GM23248 (cell line): Measurements from ENCODE around the gene RAPGEF3. TPM values are rescaled to one million over a fixed set of nuclear protein-coding genes. Genes with fewer than 3 reads are reported as not detected.

Experiments used
- DNase-seq: peaks from one replicate; pipeline ENCODE4 v3.0.0-alpha.2; 2015
- H2AFZ ChIP-seq: fragments of 200-600 bp; sonication (generic); 2 replicates; pipeline ENCODE4 v1.6.1; 2016; ENCODE audit warnings: antibody characterized with exemption
- H3F3A ChIP-seq: fragments of 200-600 bp; sonication (generic); 2 replicates; pipeline ENCODE4 v1.6.1; 2016; ENCODE audit warnings: mild to moderate bottlenecking, antibody characterized with exemption, mixed run types; ENCODE audit not compliant: insufficient read depth
- H3K27ac ChIP-seq: fragments of 200-600 bp; sonication (generic); 2 replicates; pipeline ENCODE4 v1.5.1; 2016; ENCODE audit warnings: mild to moderate bottlenecking
- H3K27me3 ChIP-seq: fragments of 200-600 bp; sonication (generic); replicated peaks from 2 replicates; pipeline ENCODE4 v1.6.1; 2016; ENCODE audit warnings: mild to moderate bottlenecking; ENCODE audit not compliant: insufficient read depth
- H3K36me3 ChIP-seq: fragments of 200-600 bp; sonication (generic); 2 replicates; pipeline ENCODE4 v1.6.1; 2016; ENCODE audit warnings: low read depth, mild to moderate bottlenecking
- H3K4me1 ChIP-seq: fragments of 200-600 bp; sonication (generic); 2 replicates; pipeline ENCODE4 v1.6.1; 2016; ENCODE audit warnings: mild to moderate bottlenecking; ENCODE audit not compliant: insufficient read depth
- H3K4me2 ChIP-seq: fragments of 200-600 bp; sonication (generic); one replicate; pipeline ENCODE4 v1.6.1; 2016; ENCODE audit warnings: mild to moderate bottlenecking; ENCODE audit not compliant: unreplicated experiment
- H3K4me3 ChIP-seq: fragments of 200-600 bp; sonication (generic); 2 replicates; pipeline ENCODE4 v1.5.1; 2016; ENCODE audit warnings: mild to moderate bottlenecking
- H3K79me2 ChIP-seq: fragments of 200-600 bp; sonication (generic); 2 replicates; pipeline ENCODE4 v1.6.1; 2016; ENCODE audit warnings: mild to moderate bottlenecking; ENCODE audit not compliant: insufficient read depth
- H3K9ac ChIP-seq: fragments of 200-600 bp; sonication (generic); 2 replicates; pipeline ENCODE4 v1.6.1; 2016; ENCODE audit warnings: mild to moderate bottlenecking
- H3K9me2 ChIP-seq: fragments of 200-600 bp; sonication (generic); 2 replicates; pipeline ENCODE4 v1.6.1; 2016; ENCODE audit warnings: mixed run types, mild to moderate bottlenecking, moderate library complexity; ENCODE audit not compliant: insufficient read depth
- H3K9me3 ChIP-seq: fragments of 200-600 bp; sonication (generic); one replicate; pipeline ENCODE4 v1.6.1; 2017; ENCODE audit warnings: low read depth
- H4K20me1 ChIP-seq: fragments of 200-600 bp; sonication (generic); 2 replicates; pipeline ENCODE4 v1.6.0; 2016; ENCODE audit not compliant: insufficient read depth
- EZH2 ChIP-seq: fragments of 200-600 bp; sonication (generic); IDR thresholded peaks from 2 replicates; pipeline ENCODE4 v1.6.1; 2018; ENCODE audit warnings: antibody characterized with exemption, mild to moderate bottlenecking; ENCODE audit not compliant: insufficient read depth, poor library complexity, severe bottlenecking
- EZH2phosphoT487 ChIP-seq: fragments of 200-600 bp; sonication (generic); IDR thresholded peaks from 2 replicates; pipeline ENCODE4 v1.6.1; 2018; ENCODE audit warnings: antibody characterized with exemption, moderate library complexity, mild to moderate bottlenecking, low read depth; ENCODE audit not compliant: insufficient read depth
- WGBS, 2 experiments: methylation state at CpG; one replicate each; pipeline ENCODE4 v1.1.6; 2015 to 2017; ENCODE audit warnings: low lambda C conversion rate in 2 of 2, low coverage in 1 of 2; ENCODE audit errors: missing lambda C conversion rate in 2 of 2; 5-methylcytosine and 5-hydroxymethylcytosine counted together
- in situ Hi-C: fragments of 300-500 bp; cut with MboI; formaldehyde crosslinking; loops from 2 replicates; pipeline ENCODE4 v1.15.0; 2020
- polyA plus RNA-seq: library from polyadenylated mRNA; unstranded; fragments of >200 nt; fragmentation: Nextera tagmentation; extraction: Ambion mirVana; gene quantifications from 2 replicates; pipeline ENCODE4 v1.2.1, GENCODE V29; 2016
- total RNA-seq: library from RNA; depleted of rRNA; stranded (reverse); fragments of >200 nt; shearing (Covaris generic); gene quantifications from 2 replicates; pipeline ENCODE4 v1.2.3, GENCODE V29; 2014; rRNA removed

Gene RAPGEF3
- total and polyA plus RNA-seq, 2 experiments from 2014 or later: 1.4 to 3.7 TPM

DNA sequence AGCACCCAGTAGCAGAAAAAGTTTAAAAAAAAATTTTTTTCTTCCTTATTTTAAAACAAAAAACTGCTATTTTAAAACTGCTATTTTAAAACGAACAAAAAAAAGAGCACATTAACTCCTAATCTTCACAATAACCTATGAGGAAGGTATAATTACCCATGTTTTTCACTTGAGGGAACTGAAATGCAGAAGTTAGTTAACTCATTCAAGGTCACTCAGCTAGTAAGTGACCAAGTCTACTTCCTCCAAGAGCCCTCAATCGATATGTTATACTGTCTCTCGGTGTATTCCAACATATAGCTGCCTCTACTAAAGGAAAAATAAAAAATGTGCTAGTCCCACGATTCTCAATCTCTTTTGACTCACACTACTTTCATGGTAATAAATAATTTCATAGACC lies 60.6 kb downstream of the RAPGEF3 start:
- Histone ChIP-seq H3K4me3 (no peak overlapping the region), H3K27ac (no peak overlapping the region), H3K36me3 (peaks cover 46% of the 10 kb centered on the region), H3K9me3 (no peaks in the 10 kb centered on the region), H3K9ac (no peak overlapping the region), H4K20me1 (no peaks in the 10 kb centered on the region), H3K4me2 (no peak overlapping the region), H3K27me3 (no peaks in the 10 kb centered on the region), H3K79me2 (peaks cover 34% of the 10 kb centered on the region), H3K4me1 (no peaks in the 10 kb centered on the region; the same call in 1 of the 2 replicates), H3K9me2 (no peaks in the 10 kb centered on the region), H3F3A (no peaks in the 10 kb centered on the region), H2AFZ (no peak overlapping the region)
- 97 to 98% methylated on average over 4 of the region's 4 CpGs for WGBS, 2 experiments
- in situ Hi-C loops: no loop called here
- no peak for DNase-seq
- TF ChIP-seq EZH2 (no peak), EZH2phosphoT487 (no peak)

DNA sequence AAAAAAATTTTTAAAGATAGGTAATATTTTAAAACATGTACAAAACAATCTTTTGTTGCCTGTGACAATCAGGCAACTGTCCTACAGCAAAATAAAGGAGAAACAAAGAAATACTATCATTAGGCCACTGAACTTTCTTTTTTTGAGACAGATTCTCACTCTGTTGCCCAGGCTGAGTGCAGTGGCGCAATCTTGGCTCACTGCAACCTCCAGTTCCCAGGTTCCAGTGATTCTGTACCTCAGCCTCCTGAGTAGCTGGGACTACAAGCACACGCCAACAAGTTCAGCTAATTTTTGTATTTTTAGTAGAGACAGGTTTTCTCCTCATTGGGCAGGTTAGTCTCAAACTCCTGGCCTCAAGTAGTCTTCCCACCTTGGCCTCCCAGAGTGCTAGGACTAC lies 69.5 kb downstream of the RAPGEF3 start:
- H3K36me3 ChIP-seq: 0 out of 2 replicates have a peak, but pooled peaks cover 18% of the 10 kb centered on the region
- H4K20me1 ChIP-seq: no peaks in the 10 kb centered on the region
- H3F3A ChIP-seq: no peaks in the 10 kb centered on the region
- DNase-seq: no peak
- no peak overlapping the region for H3K9ac ChIP-seq
- WGBS, 2 experiments: 93 to 97% methylated on average over 2 of the region's 2 CpGs
- H3K4me2 ChIP-seq: no peak overlapping the region
- TF ChIP-seq EZH2phosphoT487 (no peak), EZH2 (no peak)
- no peak overlapping the region for H3K27ac ChIP-seq
- H3K4me1 ChIP-seq: no peaks in the 10 kb centered on the region
- H3K9me2 ChIP-seq: no peaks in the 10 kb centered on the region
- no peak overlapping the region for H3K4me3 ChIP-seq
- H3K27me3 ChIP-seq: no peaks in the 10 kb centered on the region
- no peaks in the 10 kb centered on the region for H3K9me3 ChIP-seq
- H3K79me2 ChIP-seq: no peaks in the 10 kb centered on the region
- in situ Hi-C loops: no loop called here
- H2AFZ ChIP-seq: no peak overlapping the region

DNA sequence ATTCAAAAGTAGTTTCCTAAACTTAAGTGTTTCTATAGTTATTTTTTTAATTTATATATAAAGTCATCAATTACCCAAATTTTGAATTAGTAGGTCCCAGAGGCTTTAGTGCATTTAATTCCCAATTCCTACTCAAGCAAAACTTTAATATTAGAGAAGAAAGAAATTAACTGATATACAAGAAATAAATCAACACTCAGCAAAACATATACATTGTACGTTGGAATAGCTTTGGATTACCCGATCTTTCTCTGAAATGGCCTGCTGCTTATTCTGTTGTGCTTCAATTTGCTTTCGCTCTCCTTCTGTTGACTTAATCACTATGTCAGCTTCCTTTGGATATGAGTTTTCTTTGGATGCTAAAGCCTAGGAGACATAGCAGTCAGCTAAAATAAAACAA lies 71.0 kb downstream of the RAPGEF3 start:
- no peak for TF ChIP-seq EZH2phosphoT487
- TF ChIP-seq EZH2: no peak
- no peak overlapping the region for H3K27ac ChIP-seq
- no peak overlapping the region for H3K9ac ChIP-seq
- H3K27me3 ChIP-seq: no peaks in the 10 kb centered on the region
- no peaks in the 10 kb centered on the region for H3K4me1 ChIP-seq
- H3K9me2 ChIP-seq: no peaks in the 10 kb centered on the region
- H3K4me3 ChIP-seq: no peak overlapping the region
- no peaks in the 10 kb centered on the region for H4K20me1 ChIP-seq
- no peak overlapping the region for H3K4me2 ChIP-seq
- DNase-seq: no peak
- WGBS, 2 experiments: 78 to 89% methylated on average over 3 of the region's 3 CpGs
- H3K9me3 ChIP-seq: no peaks in the 10 kb centered on the region
- no peaks in the 10 kb centered on the region for H3F3A ChIP-seq
- no peaks in the 10 kb centered on the region for H3K79me2 ChIP-seq
- in situ Hi-C loops: no loop called here
- 0 out of 2 replicates have a peak, but pooled peaks cover 6% of the 10 kb centered on the region for H3K36me3 ChIP-seq
- H2AFZ ChIP-seq: no peak overlapping the region

DNA sequence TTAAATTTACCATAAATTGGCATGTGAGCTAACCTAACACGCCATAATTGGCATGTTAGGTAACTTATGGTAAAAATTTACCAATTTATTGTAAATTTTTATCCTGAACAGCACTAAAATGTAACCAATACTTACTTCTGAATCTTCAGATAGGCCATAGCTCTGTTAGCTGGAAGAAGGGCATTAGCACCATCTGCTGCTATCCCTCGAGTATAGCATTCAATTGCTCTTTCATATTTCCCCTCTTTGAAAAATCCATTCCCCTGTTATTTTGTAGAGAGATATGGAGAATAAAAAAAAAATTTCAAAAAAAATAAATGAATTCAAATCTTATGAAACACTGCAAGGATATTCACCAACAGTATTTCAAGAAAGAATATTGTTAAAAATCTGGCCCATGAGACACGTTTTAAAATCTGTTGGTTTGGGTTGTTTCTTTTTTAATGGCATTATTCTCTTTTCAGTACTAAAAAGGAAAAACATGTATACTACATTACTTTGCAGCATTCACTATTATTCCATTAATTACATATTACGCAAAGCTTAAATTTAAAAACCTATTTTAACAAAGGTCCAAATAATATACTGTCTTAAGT lies 71.9 kb downstream of the RAPGEF3 start:
- H3K9ac ChIP-seq: no peak overlapping the region
- TF ChIP-seq EZH2phosphoT487 (no peak), EZH2 (no peak)
- H3K27me3 ChIP-seq: no peaks in the 10 kb centered on the region
- H3K4me3 ChIP-seq: no peak overlapping the region
- no peak overlapping the region for H2AFZ ChIP-seq
- in situ Hi-C loops: no loop called here
- H3K79me2 ChIP-seq: no peaks in the 10 kb centered on the region
- no peaks in the 10 kb centered on the region for H3F3A ChIP-seq
- H3K9me3 ChIP-seq: no peaks in the 10 kb centered on the region
- no peaks in the 10 kb centered on the region for H3K9me2 ChIP-seq
- 64 to 68% methylated on average over 4 of the region's 4 CpGs for WGBS, 2 experiments
- no peak overlapping the region for H3K4me2 ChIP-seq
- H3K36me3 ChIP-seq: 0 out of 2 replicates have a peak, but pooled peaks cover 6% of the 10 kb centered on the region
- H4K20me1 ChIP-seq: no peaks in the 10 kb centered on the region
- H3K4me1 ChIP-seq: no peaks in the 10 kb centered on the region
- peak; percentile 73 for DNase-seq
- H3K27ac ChIP-seq: no peak overlapping the region

Other genes starting within 250 kb of the RAPGEF3 start
- gene RPAP3, start 52.9 kb downstream of the RAPGEF3 start, total RNA-seq: 16.2 and 18.6 TPM in 2 replicates
- 27.7 and 27.8 TPM in 2 replicates for gene RPAP3, start 52.9 kb downstream of the RAPGEF3 start, polyA plus RNA-seq
- 0.22 TPM in 1 of 2 replicates, not detected in the other for gene ENDOU, start 33.4 kb downstream of the RAPGEF3 start, total RNA-seq
- 0.10 TPM in 1 of 2 replicates, not detected in the other for gene ENDOU, start 33.4 kb downstream of the RAPGEF3 start, polyA plus RNA-seq
- 16.4 and 20.9 TPM in 2 replicates for gene SLC48A1, start 14.4 kb upstream of the RAPGEF3 start, total RNA-seq
- gene SLC48A1, start 14.4 kb upstream of the RAPGEF3 start, polyA plus RNA-seq: 19.1 and 21.8 TPM in 2 replicates
- 62.9 and 72.3 TPM in 2 replicates for gene HDAC7, start 61.0 kb upstream of the RAPGEF3 start, total RNA-seq
- gene HDAC7, start 61.0 kb upstream of the RAPGEF3 start, polyA plus RNA-seq: 45.3 and 46.2 TPM in 2 replicates
- gene VDR, start 146.1 kb upstream of the RAPGEF3 start, total RNA-seq: 30.5 and 37.2 TPM in 2 replicates
- gene VDR, start 146.1 kb upstream of the RAPGEF3 start, polyA plus RNA-seq: 23.9 and 25.5 TPM in 2 replicates
- 57.5 and 79.8 TPM in 2 replicates for gene TMEM106C, start 204.7 kb upstream of the RAPGEF3 start, total RNA-seq
- gene TMEM106C, start 204.7 kb upstream of the RAPGEF3 start, polyA plus RNA-seq: 69.4 and 70.4 TPM in 2 replicates
- gene COL2A1, start 245.6 kb upstream of the RAPGEF3 start, total RNA-seq: not detected in 2 replicates
- gene COL2A1, start 245.6 kb upstream of the RAPGEF3 start, polyA plus RNA-seq: not detected in 2 replicates